Heart left ventricle (tissue), 13 donors: Measurements from ENCODE around the gene ADGRA1.

Source experiments
- CTCF ChIP-seq, 12 donors: fragments of 200-600 bp; sonication (generic) in 4 of 12; IDR thresholded peaks; one replicate each; pipeline versions ENCODE4 v1.5.0 to v1.8.0; 2018 to 2022; ENCODE audit warnings: antibody characterized with exemption in 12 of 12, mild to moderate bottlenecking in 5 of 12
- POLR2A ChIP-seq, 2 donors: fragments of 450-650 bp; IDR thresholded peaks; one replicate each; pipeline ENCODE4 v1.6.1; 2017; ENCODE audit warnings: antibody characterized with exemption in 2 of 2, mild to moderate bottlenecking in 2 of 2, moderate library complexity in 2 of 2
- donor health status: ischemic (EF 13 %, LVEDD 7.1; RV severe dilation, severe dysfunction).
- donor health status: DM: no; HTN: yes; CAD: no.
- donor health status: DM: no; HTN: no; CAD: no.
- donor health status: ischemic (EF 25% LVEDD 6.9; RV normal size, moderate dysfunction).
- donor health status: ischemic (EF 25% LVEDD 5.7; RV mildly dilated, moderate dysfunction).
- donor health status: ischemic (EF 35%, LVEDD 5.7; RV mildly dilated, moderate dysfunction).
- donor health status: nonischemic (EF 11% LVEDD 7.7; RV severe dilation, severe dysfunction).
- donor health status: DM: yes; HTN: yes; CAD: no.
- donor health status: PGD.
- donor health status: ischemic (EF 29% LVEDD 5.4; RV normal size, mild dysfunction).
- donor health status: nonischemic (EF 23%, LVEDD 6.1; RV moderate dilation, normal function).

- TF ChIP-seq CTCF (IDR thresholded peaks at IDR 0.05) (no peak), POLR2A (IDR thresholded peaks at IDR 0.05) (no peak)
These were observed 70.7 kb downstream of the ADGRA1 start for GRCh38 chr10:133158437-133158755.
